DND-41 (cell line): ENCODE data around the gene VASH2.
"Not testable (repeated sequence)": the region's sequence is repeated elsewhere in the genome, so short reads cannot be mapped to it uniquely, and the experiment has no call there.

Source experiments
- ATAC-seq: fragments of 200-7000 bp; cut with Tn5 transposase; 3 replicates; pipeline ENCODE4 v1.9.1; 2021; ENCODE audit warnings: low read depth; ENCODE audit not compliant: insufficient read depth
- DNase-seq: peaks from one replicate; pipeline ENCODE4 v3.0.0-alpha.2; 2020
- H2AFZ ChIP-seq: 2 replicates; pipeline ENCODE4 v1.6.0; 2012; ENCODE audit warnings: low read depth, low read length
- H3K27ac ChIP-seq: 2 replicates; pipeline ENCODE4 v1.5.1; 2012; ENCODE audit warnings: low read length, inconsistent platforms
- H3K27me3 ChIP-seq: fragments of 200-600 bp; sonication (generic); 2 replicates; pipeline ENCODE4 v1.6.0; 2012; ENCODE audit warnings: low read length, mild to moderate bottlenecking, inconsistent platforms; ENCODE audit not compliant: insufficient read depth, poor library complexity
- H3K36me3 ChIP-seq: 2 replicates; pipeline ENCODE4 v1.5.1; 2012; ENCODE audit warnings: low read length, inconsistent platforms; ENCODE audit not compliant: insufficient read depth
- H3K4me1 ChIP-seq: 2 replicates; pipeline ENCODE4 v1.5.1; 2012; ENCODE audit warnings: mild to moderate bottlenecking, low read length; ENCODE audit not compliant: insufficient read depth
- H3K4me2 ChIP-seq: 2 replicates; pipeline ENCODE4 v1.6.0; 2012; ENCODE audit warnings: mild to moderate bottlenecking, moderate library complexity, low read length, inconsistent platforms; ENCODE audit not compliant: insufficient read depth
- H3K4me3 ChIP-seq, 2 experiments: fragments of 200-600 bp in 1 of 2; shearing (Covaris generic) in 1 of 2; 2 replicates each; pipeline ENCODE4 v1.5.1; 2012 to 2016; ENCODE audit warnings: inconsistent platforms in 2 of 2, low read length in 2 of 2, mild to moderate bottlenecking in 2 of 2, low read depth in 1 of 2, moderate library complexity in 1 of 2
- H3K79me2 ChIP-seq: 2 replicates; pipeline ENCODE4 v1.6.0; 2012; ENCODE audit warnings: low read length, inconsistent platforms; ENCODE audit not compliant: insufficient read depth
- H3K9ac ChIP-seq: 2 replicates; pipeline ENCODE4 v1.6.0; 2012; ENCODE audit warnings: low read depth, mild to moderate bottlenecking, inconsistent platforms, low read length, moderate library complexity
- H3K9me3 ChIP-seq: 2 replicates; pipeline ENCODE4 v1.5.1; 2012; ENCODE audit warnings: low read length, moderate library complexity, mild to moderate bottlenecking, inconsistent platforms; ENCODE audit not compliant: insufficient read depth, severe bottlenecking
- H4K20me1 ChIP-seq: 2 replicates; pipeline ENCODE4 v1.6.0; 2012; ENCODE audit warnings: low read length; ENCODE audit not compliant: insufficient read depth
- CTCF ChIP-seq: IDR thresholded peaks from 2 replicates; pipeline ENCODE4 v1.5.1; 2012; ENCODE audit warnings: borderline replicate concordance, low read length, moderate library complexity, mild to moderate bottlenecking; ENCODE audit not compliant: poor library complexity, severe bottlenecking; ENCODE audit errors: extremely low read depth
- EZH2 ChIP-seq: IDR thresholded peaks from 3 replicates; pipeline ENCODE4 v1.6.1; 2012; ENCODE audit warnings: borderline replicate concordance, low read depth, mild to moderate bottlenecking, moderate library complexity, low read length, inconsistent platforms; ENCODE audit not compliant: severe bottlenecking

The VASH2 gene

GRCh38 chr1:212908971-212909370, 41.4 kb upstream of the VASH2 start:
- Histone ChIP-seq H3K4me3 (no peak overlapping the region), H3K4me1 (no peaks in the 10 kb centered on the region), H3K27ac (no peak overlapping the region), H4K20me1 (no peaks in the 10 kb centered on the region), H3K79me2 (no peaks in the 10 kb centered on the region), H2AFZ (no peak overlapping the region), H3K27me3 (no peaks in the 10 kb centered on the region), H3K36me3 (no peaks in the 10 kb centered on the region), H3K9ac (no peak overlapping the region), H3K9me3 (peaks cover 3% of the 10 kb centered on the region), H3K4me2 (no peak overlapping the region)
- ATAC-seq (no peak), DNase-seq (no peak)
- no peak for TF ChIP-seq EZH2
- TF ChIP-seq CTCF = no peak

- no peaks in the 10 kb centered on the region for H4K20me1 ChIP-seq
- H3K4me3 ChIP-seq = no peak overlapping the region
- no peak overlapping the region for H3K27ac ChIP-seq
- DNase-seq (no peak), ATAC-seq (no peak)
- H3K4me1 ChIP-seq = no peaks in the 10 kb centered on the region
- H3K36me3 ChIP-seq = no peaks in the 10 kb centered on the region
- no peaks in the 10 kb centered on the region for H3K79me2 ChIP-seq
- peaks cover 3% of the 10 kb centered on the region for H3K9me3 ChIP-seq
- H3K9ac ChIP-seq = no peak overlapping the region
- TF ChIP-seq EZH2 (no peak), CTCF (no peak)
- no peaks in the 10 kb centered on the region for H3K27me3 ChIP-seq
- no peak overlapping the region for H3K4me2 ChIP-seq
- H2AFZ ChIP-seq = no peak overlapping the region
These were observed 40.7 kb upstream of the VASH2 start for GRCh38 chr1:212909652-212910063.

GRCh38 chr1:212910213-212910612, 40.1 kb upstream of the VASH2 start:
- not testable (repeated sequence) for H3K4me2 ChIP-seq, H3K4me1 ChIP-seq, H2AFZ ChIP-seq, H3K79me2 ChIP-seq, DNase-seq, H3K9me3 ChIP-seq, H3K36me3 ChIP-seq, H3K4me3 ChIP-seq, H3K27me3 ChIP-seq, H3K9ac ChIP-seq, H4K20me1 ChIP-seq, ATAC-seq, H3K27ac ChIP-seq

GRCh38 chr1:212913638-212914037, 36.7 kb upstream of the VASH2 start:
- not testable (repeated sequence) for H3K4me1 ChIP-seq, H3K4me3 ChIP-seq, H3K9me3 ChIP-seq, ATAC-seq, H3K27ac ChIP-seq, H3K4me2 ChIP-seq, H3K36me3 ChIP-seq, H3K79me2 ChIP-seq, DNase-seq, H4K20me1 ChIP-seq, H2AFZ ChIP-seq, H3K9ac ChIP-seq, H3K27me3 ChIP-seq

DNA sequence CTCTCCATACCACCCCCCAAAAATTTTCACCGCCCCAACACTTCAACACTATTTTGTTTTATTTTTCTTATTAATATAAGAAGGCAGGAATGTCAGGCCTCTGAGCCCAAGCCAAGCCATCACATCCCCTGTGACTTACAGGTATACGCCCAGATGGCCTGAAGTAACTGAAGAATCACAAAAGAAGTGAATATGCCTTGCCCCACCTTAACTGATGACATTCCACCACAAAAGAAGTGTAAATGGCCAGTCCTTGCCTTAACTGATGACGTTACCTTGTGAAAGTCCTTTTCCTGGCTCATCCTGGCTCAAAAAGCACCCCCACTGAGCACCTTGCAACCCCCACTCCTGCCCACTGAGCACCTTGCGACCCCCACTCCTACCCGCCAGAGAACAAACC, 36.2 kb upstream of the VASH2 start:
- not testable (repeated sequence) for DNase-seq, H2AFZ ChIP-seq, H3K9ac ChIP-seq, H3K4me3 ChIP-seq, H3K36me3 ChIP-seq, H3K9me3 ChIP-seq, H3K4me1 ChIP-seq, H3K27ac ChIP-seq, ATAC-seq, H3K4me2 ChIP-seq, H3K27me3 ChIP-seq, H4K20me1 ChIP-seq, H3K79me2 ChIP-seq
